Immature natural killer cell (primary cell): ENCODE data around the gene ALDH3A2. TPM values are rescaled to one million over a fixed set of nuclear protein-coding genes. Genes with fewer than 3 reads are reported as not detected.

ENCODE experiments used
- DNase-seq, 3 donors: peaks; one replicate each; pipeline ENCODE4 v3.0.0; 2022; ENCODE audit warnings: mixed read lengths in 1 of 3
- H3K27ac Mint-ChIP-seq, 6 donors: one replicate each; pipeline ENCODE4 v1.8.0; 2020; ENCODE audit warnings: mixed read lengths in 6 of 6, mild to moderate bottlenecking in 5 of 6, inconsistent platforms in 4 of 6, moderate library complexity in 3 of 6
- H3K27me3 Mint-ChIP-seq, 3 donors: one replicate each; pipeline ENCODE4 v1.8.0; 2020 to 2021; ENCODE audit warnings: low read depth in 3 of 3, mild to moderate bottlenecking in 3 of 3, mixed read lengths in 3 of 3, moderate library complexity in 3 of 3, inconsistent platforms in 1 of 3
- H3K36me3 Mint-ChIP-seq, 3 donors: one replicate each; pipeline ENCODE4 v1.8.0; 2020; ENCODE audit warnings: mixed read lengths in 3 of 3, inconsistent platforms in 2 of 3, mild to moderate bottlenecking in 2 of 3
- H3K4me1 Mint-ChIP-seq, 2 donors: one replicate each; pipeline ENCODE4 v1.8.0; 2020; ENCODE audit warnings: inconsistent platforms in 2 of 2, mild to moderate bottlenecking in 2 of 2, mixed read lengths in 2 of 2, moderate library complexity in 1 of 2
- H3K4me3 Mint-ChIP-seq, 5 donors: one replicate each; pipeline ENCODE4 v1.8.0; 2020; ENCODE audit warnings: mild to moderate bottlenecking in 5 of 5, mixed read lengths in 5 of 5, inconsistent platforms in 3 of 5, moderate library complexity in 3 of 5
- H3K9me3 Mint-ChIP-seq, 6 donors: one replicate each; pipeline ENCODE4 v1.8.0; 2020; ENCODE audit warnings: mild to moderate bottlenecking in 6 of 6, mixed read lengths in 6 of 6, inconsistent platforms in 4 of 6, moderate library complexity in 3 of 6
- polyA plus RNA-seq, 3 donors: library from polyadenylated mRNA; unstranded; fragments of 300-500 nt; fragmentation: Illumina TruSeq; gene quantifications; one replicate each; pipeline ENCODE4 v1.2.3, GENCODE V29; 2021

The ALDH3A2 gene
- polyA plus RNA-seq = 10 to 100 TPM; 19.8 to 37.4 (median 32.9) TPM

DNA sequence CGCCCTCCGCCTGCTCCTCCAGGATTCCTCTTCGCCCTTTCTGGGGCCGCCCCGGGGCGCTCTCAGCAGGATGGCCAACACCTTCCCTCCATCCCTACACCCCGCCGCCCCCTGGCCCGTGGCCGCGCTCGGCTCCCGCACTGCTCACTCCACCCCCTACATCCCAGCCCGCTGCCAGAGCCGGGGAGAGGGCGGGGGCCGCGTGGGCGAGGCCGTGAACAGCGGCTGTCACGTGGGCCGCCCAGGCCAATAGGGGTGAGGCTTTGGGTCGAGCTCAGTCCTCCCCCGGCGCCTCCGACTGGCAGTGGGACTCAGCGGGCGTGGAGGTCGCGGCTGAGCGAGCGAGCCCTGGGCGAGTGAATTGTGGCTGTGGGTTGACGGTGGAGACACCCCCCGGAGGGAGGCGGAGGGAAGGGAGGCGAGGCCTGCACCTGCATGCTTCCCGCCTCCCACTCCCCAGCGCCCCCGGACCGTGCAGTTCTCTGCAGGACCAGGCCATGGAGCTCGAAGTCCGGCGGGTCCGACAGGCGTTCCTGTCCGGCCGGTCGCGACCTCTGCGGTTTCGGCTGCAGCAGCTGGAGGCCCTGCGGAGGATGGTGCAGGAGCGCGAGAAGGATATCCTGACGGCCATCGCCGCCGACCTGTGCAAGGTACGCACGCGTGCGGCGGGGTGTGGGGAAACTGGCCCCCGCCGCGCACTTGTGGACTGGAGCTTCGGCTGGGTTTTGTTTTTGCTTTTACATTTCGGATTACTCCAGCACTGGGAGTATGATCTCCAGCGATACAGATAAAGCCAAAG, at the start of gene ALDH3A2:
Gene ALDH3A2, plus strand, starts transcription at position 277 of the 799 bp plus-strand sequence. Its CDS starts 221 bp downstream, at position 498.
- Mint-ChIP-seq H3K4me1 (peaks cover 30 to 51% of the 10 kb centered on the region in 2 donors), H3K36me3 (peaks cover 4 to 15% (median 5%) of the 10 kb centered on the region in 3 donors), H3K27me3 (peaks cover 2 to 10% (median 7%) of the 10 kb centered on the region in 3 donors), H3K4me3 (peak within 1 kb of the TSS; percentile 94 to 98 (median 96)), H3K27ac (peak within 1 kb of the TSS; percentile 80 to 96 (median 92)), H3K9me3 (no peaks in the 10 kb centered on the region)
- DNase-seq = peak; percentile 91 to 92 (median 91)

GRCh38 chr17:19610311-19610710, 38.2 kb upstream of the ALDH3A2 start:
- no peak overlapping the region for H3K4me3 Mint-ChIP-seq
- no peaks in the 10 kb centered on the region for H3K9me3 Mint-ChIP-seq
- DNase-seq = no peak

GRCh38 chr17:19610879-19611278, 37.7 kb upstream of the ALDH3A2 start:
- Mint-ChIP-seq H3K27me3 (peaks cover 0 to 2% (median 0%) of the 10 kb centered on the region in 3 donors), H3K4me1 (peaks cover 0 to 6% of the 10 kb centered on the region in 2 donors), H3K27ac (no peak overlapping the region), H3K36me3 (no peaks in the 10 kb centered on the region), H3K9me3 (no peaks in the 10 kb centered on the region), H3K4me3 (no peak overlapping the region)
- DNase-seq = no peak

More at GRCh38 chr17:19610311-19610710, 38.2 kb upstream of the ALDH3A2 start:
- Mint-ChIP-seq H3K27me3 (peaks cover 0 to 2% (median 0%) of the 10 kb centered on the region in 3 donors), H3K36me3 (no peaks in the 10 kb centered on the region), H3K4me1 (peaks cover 0 to 6% of the 10 kb centered on the region in 2 donors), H3K27ac (no peak overlapping the region)

DNA sequence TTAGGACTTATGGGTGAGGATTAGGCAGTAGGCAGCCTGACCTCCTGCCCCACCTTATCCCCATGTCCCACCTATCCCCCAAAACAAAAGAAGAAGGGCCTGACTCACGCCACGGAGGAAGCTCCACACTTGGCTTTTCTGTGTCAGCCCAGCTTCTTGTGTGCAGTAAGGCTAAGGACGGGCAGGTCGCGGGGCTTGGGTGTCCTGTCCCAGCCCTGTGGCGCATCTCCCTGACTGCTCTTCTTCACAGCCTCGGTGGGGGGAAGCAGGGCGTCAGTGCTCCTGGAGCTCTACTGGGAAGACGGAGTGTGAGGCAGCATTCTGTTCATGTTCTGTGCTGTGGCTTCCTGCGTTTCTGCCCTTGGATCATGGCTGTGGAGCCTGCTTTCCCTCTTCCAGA, 34.6 kb upstream of the ALDH3A2 start:
- H3K4me3 Mint-ChIP-seq = no peak overlapping the region
- no peak for DNase-seq
- peaks cover 0 to 4% (median under 1%) of the 10 kb centered on the region in 3 donors for H3K27me3 Mint-ChIP-seq
- peaks cover 6 to 24% (median 15%) of the 10 kb centered on the region in 6 donors for H3K9me3 Mint-ChIP-seq
- H3K36me3 Mint-ChIP-seq = peaks cover 0 to 5% (median 3%) of the 10 kb centered on the region in 3 donors
- peaks cover 0 to 7% of the 10 kb centered on the region in 2 donors for H3K4me1 Mint-ChIP-seq
- H3K27ac Mint-ChIP-seq = no peak overlapping the region

- Mint-ChIP-seq H3K9me3 (peaks cover 15 to 33% (median 24%) of the 10 kb centered on the region in 6 donors), H3K4me3 (no peak overlapping the region), H3K4me1 (peaks cover 0 to 12% of the 10 kb centered on the region in 2 donors)
These were observed 33.7 kb upstream of the ALDH3A2 start for GRCh38 chr17:19614900-19615299.

DNA sequence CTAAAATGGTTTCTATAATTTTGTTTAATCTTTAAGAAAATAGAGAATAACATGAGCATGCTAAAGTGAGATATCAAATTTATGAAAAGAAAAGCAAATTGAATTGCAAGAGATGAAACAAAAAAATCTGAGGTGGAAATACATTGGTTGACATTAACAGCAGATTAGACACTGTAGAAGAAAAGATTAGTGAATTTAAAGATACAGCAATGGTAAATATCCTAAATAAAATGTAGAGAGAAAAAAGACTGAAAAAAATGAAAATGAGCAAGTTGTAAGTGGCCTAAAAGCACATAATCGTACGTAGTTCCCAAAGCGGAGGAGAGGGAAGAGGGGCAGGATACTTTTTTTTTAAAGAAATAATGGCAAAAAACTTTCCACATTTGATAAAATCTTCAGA, 30.5 kb upstream of the ALDH3A2 start:
- H3K36me3 Mint-ChIP-seq = peaks cover 0 to 16% (median 14%) of the 10 kb centered on the region in 3 donors
- H3K4me3 Mint-ChIP-seq = no peak overlapping the region
- peaks cover 0 to 9% (median 1%) of the 10 kb centered on the region in 3 donors for H3K27me3 Mint-ChIP-seq
- H3K9me3 Mint-ChIP-seq = peaks cover 21 to 46% (median 33%) of the 10 kb centered on the region in 6 donors
- H3K4me1 Mint-ChIP-seq = peaks cover 0 to 12% of the 10 kb centered on the region in 2 donors
- H3K27ac Mint-ChIP-seq = no peak overlapping the region
- DNase-seq = no peak

More at GRCh38 chr17:19614900-19615299, 33.7 kb upstream of the ALDH3A2 start:
- peaks cover 0 to 14% (median 11%) of the 10 kb centered on the region in 3 donors for H3K36me3 Mint-ChIP-seq
- DNase-seq = no peak
- no peak overlapping the region for H3K27ac Mint-ChIP-seq
- H3K27me3 Mint-ChIP-seq = peaks cover 0 to 3% (median 2%) of the 10 kb centered on the region in 3 donors

DNA sequence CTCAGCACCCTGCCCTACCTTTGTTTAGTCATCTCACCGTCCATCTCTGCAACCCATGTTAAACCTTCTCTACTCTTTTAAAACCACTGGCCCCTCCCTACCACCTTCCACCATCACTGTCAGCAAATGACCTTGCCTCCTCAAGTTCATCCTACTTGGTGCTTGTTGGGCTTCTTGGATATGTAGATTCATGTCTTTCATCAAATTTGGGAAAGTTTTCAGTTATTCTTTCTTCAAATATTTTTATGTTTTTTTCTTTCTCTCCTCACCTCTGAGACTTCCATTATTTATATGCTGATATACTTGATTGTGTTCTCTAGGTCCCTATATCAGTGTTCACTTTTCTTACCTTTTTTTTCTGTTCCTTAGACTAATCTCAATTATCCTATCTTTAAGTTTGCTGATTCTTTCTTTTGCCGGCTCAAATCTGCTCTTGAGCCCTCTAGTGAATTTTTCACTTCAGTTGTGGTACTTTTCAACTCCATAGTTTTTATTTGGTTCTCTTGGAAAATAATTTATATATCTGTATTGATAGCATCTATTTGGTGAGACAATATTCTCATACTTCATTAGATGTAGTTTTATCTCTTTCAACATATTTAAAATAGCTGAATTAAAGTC, 28.7 kb upstream of the ALDH3A2 start:
- DNase-seq = no peak
- Mint-ChIP-seq H3K9me3 (peaks cover 21 to 46% (median 33%) of the 10 kb centered on the region in 6 donors), H3K4me3 (no peak overlapping the region), H3K27ac (no peak overlapping the region), H3K4me1 (peaks cover 0 to 6% of the 10 kb centered on the region in 2 donors), H3K27me3 (peaks cover 0 to 10% (median 1%) of the 10 kb centered on the region in 3 donors), H3K36me3 (peaks cover 0 to 16% (median 15%) of the 10 kb centered on the region in 3 donors)

DNA sequence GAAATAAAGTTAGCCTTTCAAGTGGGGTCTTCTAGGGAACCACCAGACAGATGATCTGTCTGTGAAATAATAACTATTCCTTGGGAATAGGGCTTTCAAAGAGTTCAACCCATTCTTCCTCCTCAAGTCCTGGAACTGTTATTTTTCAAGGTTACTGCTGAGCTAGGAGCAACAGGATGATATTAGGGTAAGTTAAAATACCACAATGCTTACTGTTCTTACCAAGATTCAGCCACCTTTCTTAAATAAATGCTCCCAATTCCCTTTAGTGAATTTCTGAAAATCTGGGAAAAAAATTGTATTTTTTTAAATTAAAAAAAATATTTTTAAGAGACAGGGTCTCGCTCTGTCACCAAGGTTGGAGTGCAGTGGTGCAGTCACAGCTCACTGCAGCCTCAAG, 26.9 kb upstream of the ALDH3A2 start:
- Mint-ChIP-seq H3K27me3 (peaks cover 0 to 13% (median 1%) of the 10 kb centered on the region in 3 donors), H3K4me1 (peaks cover 0 to 6% of the 10 kb centered on the region in 2 donors), H3K9me3 (peaks cover 21 to 45% (median 32%) of the 10 kb centered on the region in 6 donors), H3K36me3 (peaks cover 0 to 16% (median 15%) of the 10 kb centered on the region in 3 donors), H3K4me3 (no peak overlapping the region), H3K27ac (no peak overlapping the region)
- DNase-seq = no peak

- Mint-ChIP-seq H3K9me3 (peaks cover 0 to 6% (median 4%) of the 10 kb centered on the region in 6 donors), H3K4me3 (no peak overlapping the region), H3K4me1 (no peaks in the 10 kb centered on the region), H3K27ac (no peak overlapping the region), H3K36me3 (peaks cover 0 to 3% (median 0%) of the 10 kb centered on the region in 3 donors), H3K27me3 (peaks cover 0 to 11% (median 0%) of the 10 kb centered on the region in 3 donors)
- DNase-seq = no peak
These were observed 22.5 kb upstream of the ALDH3A2 start for GRCh38 chr17:19626079-19626478.

DNA sequence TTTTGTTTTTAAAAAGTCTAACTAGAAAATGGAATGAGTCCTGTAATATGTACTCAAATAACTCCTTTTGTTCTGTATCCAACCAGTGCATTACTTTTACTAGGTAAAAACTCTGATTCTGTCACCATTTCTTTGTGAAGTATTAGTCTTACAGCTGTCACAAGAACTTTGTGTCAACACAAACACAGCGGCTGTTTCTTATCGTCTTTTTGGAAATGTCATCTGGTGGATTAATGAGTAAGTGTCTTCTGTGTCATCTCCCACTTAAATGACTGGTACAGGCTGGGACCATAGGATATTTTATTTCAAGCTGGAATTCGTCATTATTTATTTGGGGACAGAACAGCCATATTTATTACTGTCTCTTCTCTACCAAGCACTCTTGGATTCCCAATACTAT, 19.1 kb upstream of the ALDH3A2 start:
- peaks cover 0 to 7% (median 1%) of the 10 kb centered on the region in 3 donors for H3K27me3 Mint-ChIP-seq
- no peak overlapping the region for H3K27ac Mint-ChIP-seq
- H3K4me1 Mint-ChIP-seq = no peaks in the 10 kb centered on the region
- H3K4me3 Mint-ChIP-seq = no peak overlapping the region
- H3K9me3 Mint-ChIP-seq = peaks cover 0 to 2% (median 0%) of the 10 kb centered on the region in 6 donors
- no peaks in the 10 kb centered on the region for H3K36me3 Mint-ChIP-seq
- DNase-seq = no peak

DNA sequence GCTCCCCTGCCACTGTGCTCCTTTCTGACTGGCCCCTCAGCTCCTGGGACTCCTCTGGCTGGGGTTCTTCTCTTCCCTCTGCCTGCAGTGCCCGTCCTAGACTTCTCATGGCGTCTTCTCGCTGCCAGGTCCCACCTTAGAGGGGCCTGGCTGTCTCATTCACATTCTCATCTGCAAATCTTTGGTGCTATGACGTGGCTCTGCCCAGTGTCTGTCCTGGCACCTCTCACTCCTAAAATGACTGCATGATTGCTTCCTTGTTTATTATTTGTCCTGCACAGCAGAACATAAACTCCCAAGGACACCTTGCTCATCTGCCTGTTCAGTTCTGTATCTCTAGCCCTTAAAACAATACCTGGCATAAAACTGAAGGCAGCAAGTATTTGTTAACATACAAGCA, 18.5 kb upstream of the ALDH3A2 start:
- Mint-ChIP-seq H3K9me3 (peaks cover 0 to 2% (median 0%) of the 10 kb centered on the region in 6 donors), H3K27me3 (peaks cover 0 to 6% (median 4%) of the 10 kb centered on the region in 3 donors), H3K4me1 (no peaks in the 10 kb centered on the region), H3K36me3 (no peaks in the 10 kb centered on the region), H3K27ac (no peak overlapping the region), H3K4me3 (no peak overlapping the region)
- no peak for DNase-seq

DNA sequence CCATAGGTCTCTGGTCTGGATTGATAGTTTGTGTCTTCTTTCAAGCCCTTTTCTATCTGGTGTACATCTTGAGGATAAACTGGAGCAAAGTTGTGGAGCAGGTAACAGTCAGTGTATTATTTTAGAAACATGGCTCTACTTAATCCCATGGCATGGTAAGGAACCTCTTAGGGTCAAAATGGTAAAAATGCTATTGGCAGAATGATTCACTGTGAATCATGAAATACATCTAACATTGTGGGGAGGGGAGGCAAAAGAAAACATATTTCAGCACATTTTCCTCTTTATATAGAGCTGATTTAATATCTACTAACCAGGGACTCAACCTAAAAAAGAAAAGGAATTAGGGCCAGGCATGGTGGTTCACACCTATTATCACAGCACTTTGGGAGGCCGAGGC, 17.9 kb upstream of the ALDH3A2 start:
- Mint-ChIP-seq H3K4me3 (no peak overlapping the region), H3K9me3 (peaks cover 0 to 2% (median 0%) of the 10 kb centered on the region in 6 donors), H3K27me3 (peaks cover 0 to 7% (median 6%) of the 10 kb centered on the region in 3 donors), H3K27ac (no peak overlapping the region), H3K36me3 (no peaks in the 10 kb centered on the region), H3K4me1 (no peaks in the 10 kb centered on the region)
- DNase-seq = no peak

DNA sequence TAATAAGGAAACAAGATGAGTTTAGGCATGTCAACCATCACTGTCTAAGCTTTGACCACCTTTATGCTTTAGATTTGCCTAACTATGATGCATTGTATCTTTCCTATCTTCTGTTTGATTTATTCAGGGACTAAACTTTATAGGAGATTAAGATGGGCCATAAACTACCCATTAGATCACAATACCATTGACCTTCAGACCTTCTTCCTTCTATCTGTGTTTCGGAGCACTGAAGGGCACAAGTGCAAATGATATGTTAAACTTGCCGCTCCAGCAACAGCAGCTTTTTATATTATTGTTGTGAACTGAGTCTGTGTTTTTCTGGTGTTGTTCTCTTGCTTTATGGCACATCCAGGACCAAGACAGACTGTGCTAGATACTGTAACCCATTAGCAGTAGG, 16.6 kb upstream of the ALDH3A2 start:
- no peak for DNase-seq
- peaks cover 0 to 7% (median 6%) of the 10 kb centered on the region in 3 donors for H3K27me3 Mint-ChIP-seq
- H3K4me1 Mint-ChIP-seq = no peaks in the 10 kb centered on the region
- no peaks in the 10 kb centered on the region for H3K36me3 Mint-ChIP-seq
- no peak overlapping the region for H3K27ac Mint-ChIP-seq
- H3K9me3 Mint-ChIP-seq = peaks cover 0 to 2% (median 0%) of the 10 kb centered on the region in 6 donors
- no peak overlapping the region for H3K4me3 Mint-ChIP-seq
